ENCODE results near the gene DNAJC8. TPM values are rescaled to one million over a fixed set of nuclear protein-coding genes. Genes with fewer than 3 reads are reported as not detected.

DNAJC8 gene
- total and polyA plus RNA-seq, 2 of the 4 experiments (the other 2 are of a cell fraction) = 53.6 to 81.0 TPM

- Histone ChIP-seq H4K20me1 (ENCODE audit: insufficient read depth, low read length) (no peaks in the 10 kb centered on the region), H2AK5ac (ENCODE audit: low read depth, low read length) (peak within 1 kb of the TSS; percentile 43; the same call in 1 of the 2 replicates), H4K5ac (ENCODE audit: low read depth, low read length) (no peak within 1 kb of the TSS; the same call in 1 of the 2 replicates), H2AFZ (replicated peaks; ENCODE audit: low read length, poor library complexity) (no peak within 1 kb of the TSS), H3K14ac (replicated peaks; ENCODE audit: low read depth, low read length) (no peak within 1 kb of the TSS), H3K4me2 (ENCODE audit: low read depth, low read length) (no peak within 1 kb of the TSS), H3K27ac (ENCODE audit: insufficient read depth, low read length) (no peak within 1 kb of the TSS), H3K79me1 (ENCODE audit: low read depth in 1 of 2, low read length in 2 of 2) (no peaks in the 10 kb centered on the region), H2AK9ac (replicated peaks; ENCODE audit: low read depth, low read length, poor library complexity) (peak within 1 kb of the TSS; percentile 62), H2BK120ac (ENCODE audit: low read depth, low read length) (peak within 1 kb of the TSS; percentile 18; the same call in 1 of the 2 replicates), H3K23ac (ENCODE audit: low read depth, low read length) (no peak within 1 kb of the TSS), H3K9me1 (ENCODE audit: insufficient read depth, low read length) (peaks cover 7% of the 10 kb centered on the region; the same call in 1 of the 2 replicates), H3K27me3 (ENCODE audit: control insufficient read depth, insufficient read depth, low read length) (no peaks in the 10 kb centered on the region), H3K18ac (ENCODE audit: low read depth, low read length) (no peak within 1 kb of the TSS; the same call in 1 of the 2 replicates), H4K91ac (ENCODE audit: insufficient read depth, low read depth, low read length) (no peak within 1 kb of the TSS), H4K8ac (ENCODE audit: low read depth in 2 of 2, low read length in 2 of 2) (0 out of 4 replicates have a peak within 1 kb of the TSS, but pooled peaks of 1 of the 2 experiments have one; percentile 29), H2BK15ac (ENCODE audit: low read depth, low read length) (no peak within 1 kb of the TSS), H3K9me3 (ENCODE audit: control insufficient read depth, insufficient read depth, low read length) (no peaks in the 10 kb centered on the region), H3K4ac (ENCODE audit: low read depth, low read length) (no peak within 1 kb of the TSS; the same call in 1 of the 2 replicates), H2BK5ac (ENCODE audit: low read depth, low read length, poor library complexity, severe bottlenecking) (no peak within 1 kb of the TSS), H3K9ac (ENCODE audit: low read depth, low read length) (no peak within 1 kb of the TSS), H3K56ac (ENCODE audit: extremely low read depth, insufficient read depth, low read length) (no peak within 1 kb of the TSS), H3K4me1 (ENCODE audit: control insufficient read depth, insufficient read depth, low read length) (peaks cover 22% of the 10 kb centered on the region), H2BK20ac (ENCODE audit: low read depth, low read length) (no peak within 1 kb of the TSS), H3K4me3 (ENCODE audit: insufficient read depth, low read depth, low read length) (no peak within 1 kb of the TSS), H3K36me3 (ENCODE audit: control insufficient read depth, insufficient read depth, low read length) (no peaks in the 10 kb centered on the region)
- TF ChIP-seq CTCF (conservative IDR thresholded peaks at IDR 0.05; ENCODE audit: low read depth, low read length) (no peak), SMC3 (IDR thresholded peaks at IDR 0.05; ENCODE audit: low read depth, low read length) (no peak)
- intact Hi-C loops (cut with micrococcal nuclease) = no loop called here
- 75% methylated on average over 14 of the region's 18 CpGs; no CpG with 5 or more reads in 1 of the 2 experiments for WGBS, 2 experiments (ENCODE audit: extremely low coverage in 2 of 2, insufficient read length in 1 of 2)
- ATAC-seq (ENCODE audit: low read depth) (no peak), DNase-seq (no peak)
- CTCF ChIA-PET = no interaction called here
- dilution Hi-C loops (cut with HindIII; ENCODE audit: low sequenced_read_pairs, unreplicated experiment) = no loop called here
- POLR2A ChIA-PET (ENCODE audit: unreplicated experiment) = no interaction called here
- no TSS peak for BruUV-seq (replicated peaks)
- in situ Hi-C loops (cut with MboI; ENCODE audit: low sequenced_read_pairs) = no loop called here
Measured at GRCh38 chr1:28176492-28177470, 56.0 kb downstream of the DNAJC8 start, which contains the start of gene PTAFR. TSS of gene PTAFR (minus strand) at chr1:28176690. CDS start at chr1:28151021, 25,669 bp downstream.
